HepG2 (cell line): ENCODE results near the gene ZNF280A. TPM values are rescaled to one million over a fixed set of nuclear protein-coding genes. Genes with fewer than 3 reads are reported as not detected.

Experiments
- ATAC-seq: fragments of 200-7000 bp; cut with Tn5 transposase; 3 replicates; pipeline ENCODE4 v1.9.1; 2020; ENCODE audit warnings: mild to moderate bottlenecking, moderate library complexity
- BruUV-seq: library from RNA; stranded (reverse); fragments of 400-500 nt; replicated peaks from 2 replicates; lab custom pipeline; 2021; lab: Mats Ljungman, UMichigan
- CTCF ChIA-PET: fragments of 300-600 bp; formaldehyde crosslinking; extraction: SDS; loops from one replicate; lab custom pipeline; 2021; ENCODE audit warnings: low total read pairs, inconsistent platforms, low intra/inter-chr PET ratio; lab: Yijun Ruan, JAX
- POLR2A ChIA-PET: fragments of 350-600 bp; sonication (Branson Sonifier 250); formaldehyde crosslinking; loops from one replicate; lab custom pipeline; 2020; ENCODE audit warnings: antibody characterized with exemption, inconsistent platforms; lab: Yijun Ruan, JAX
- DNase-seq: peaks from one replicate; pipeline ENCODE4 v3.0.0-alpha.2; 2015; ENCODE audit warnings: low spot score
- FAIRE-seq: peaks from 3 replicates; lab custom pipeline; 2011; peaks lifted over from hg19 to GRCh38; lab: Jason Lieb, UNC
- H2AFZ ChIP-seq: one replicate; pipeline ENCODE4 v1.6.1; 2011; ENCODE audit warnings: low read length, inconsistent platforms
- H3K27ac ChIP-seq: fragments of 300-600 bp; 3 replicates; pipeline ENCODE4 v1.8.0; 2011; ENCODE audit warnings: mixed run types, mild to moderate bottlenecking, mixed read lengths, low read length, inconsistent platforms; ENCODE audit not compliant: insufficient read depth; ENCODE audit errors: extremely low read length
- H3K27me3 ChIP-seq, 2 experiments: fragments of 200-600 bp in 1 of 2; 2 replicates in 1 of 2; 3 replicates in 1 of 2; pipeline versions ENCODE4 v1.6.0 to v1.8.0; 2011; ENCODE audit warnings: low read length in 2 of 2, mild to moderate bottlenecking in 2 of 2, moderate library complexity in 2 of 2, inconsistent platforms in 1 of 2; ENCODE audit not compliant: insufficient read depth in 2 of 2, control insufficient read depth in 1 of 2
- H3K36me3 ChIP-seq, 2 experiments: fragments of 200-600 bp in 1 of 2; replicated peaks in 1 of 2; 2 replicates in 1 of 2; 3 replicates in 1 of 2; pipeline versions ENCODE4 v1.5.1 to v1.8.0; 2011; ENCODE audit warnings: low read length in 2 of 2, inconsistent platforms in 1 of 2; ENCODE audit not compliant: insufficient read depth in 2 of 2, control insufficient read depth in 1 of 2
- H3K4me1 ChIP-seq: 2 replicates; pipeline ENCODE4 v1.5.1; 2012; ENCODE audit warnings: low read length, inconsistent platforms; ENCODE audit not compliant: insufficient read depth
- H3K4me2 ChIP-seq: 2 replicates; pipeline ENCODE4 v1.6.0; 2011; ENCODE audit warnings: low read depth, low read length, inconsistent platforms
- H3K4me3 ChIP-seq, 3 experiments: fragments of 200-600 bp in 1 of 3; sonication (generic), shearing (Covaris generic) in 1 of 3; replicated peaks in 1 of 3; 2 replicates each; pipeline ENCODE4 v1.5.1; 2011 to 2016; ENCODE audit warnings: low read length in 3 of 3, inconsistent platforms in 2 of 3, low read depth in 2 of 3, mild to moderate bottlenecking in 2 of 3, control low read depth in 1 of 3, mixed read lengths in 1 of 3; ENCODE audit not compliant: insufficient read depth in 1 of 3
- H3K79me2 ChIP-seq: one replicate; pipeline ENCODE4 v1.6.1; 2011; ENCODE audit warnings: low read length, inconsistent platforms; ENCODE audit not compliant: insufficient read depth
- H3K9ac ChIP-seq: 2 replicates; pipeline ENCODE4 v1.6.0; 2011; ENCODE audit warnings: mild to moderate bottlenecking, low read depth, low read length, inconsistent platforms; ENCODE audit not compliant: insufficient read depth
- H3K9me3 ChIP-seq: 2 replicates; pipeline ENCODE4 v1.5.1; 2012; ENCODE audit warnings: mild to moderate bottlenecking, low read length
- H4K20me1 ChIP-seq: 2 replicates; pipeline ENCODE4 v1.6.0; 2011; ENCODE audit warnings: inconsistent platforms, mild to moderate bottlenecking, low read length, moderate library complexity; ENCODE audit not compliant: insufficient read depth
- RFXANK ChIP-seq: IDR thresholded peaks from 2 replicates; pipeline ENCODE4 v1.6.1; 2016
- ZNF546 ChIP-seq: sonication (generic); formaldehyde crosslinking; conservative IDR thresholded peaks from 2 replicates; pipeline ENCODE4 v1.8.1; 2023; ENCODE audit warnings: mild to moderate bottlenecking, missing genetic modification reagents
- ZNF564 ChIP-seq: sonication (generic); formaldehyde crosslinking; IDR thresholded peaks from 2 replicates; pipeline ENCODE4 v1.8.1; 2023; ENCODE audit warnings: mild to moderate bottlenecking, missing genetic modification reagents
- ZNF782 ChIP-seq: sonication (generic); formaldehyde crosslinking; IDR thresholded peaks from 2 replicates; pipeline ENCODE4 v1.4.0; 2020; ENCODE audit warnings: missing genetic modification reagents, mild to moderate bottlenecking, borderline replicate concordance
- WGBS: methylation state at CpG from one replicate; pipeline ENCODE4 v1.1.6; 2017; ENCODE audit warnings: low lambda C conversion rate; 5-methylcytosine and 5-hydroxymethylcytosine counted together
- in situ Hi-C: cut with HindIII; loops from 2 replicates; pipeline ENCODE4 v1.10.0; 2017; ENCODE audit warnings: low pct_unique_long_range_greater_than_20kb; ENCODE audit not compliant: extremely low pct_ligation_motif_present
- intact Hi-C: fragments of 100-400 bp; cut with micrococcal nuclease; formaldehyde crosslinking; loops from one replicate; pipeline ENCODE4 v1.10.0; 2022; ENCODE audit not compliant: unreplicated experiment
- polyA plus RNA-seq, 8 experiments: library from polyadenylated mRNA; depleted of rRNA in 3 of 8; stranded (reverse) in 7 of 8; unstranded in 1 of 8; fragments of >200 nt; fragmentation: Illumina TruSeq in 4 of 8; extraction: Trizol in 4 of 8; gene quantifications; 2 replicates each; pipeline versions ENCODE4 v1.2.1 to v1.2.3, GENCODE V29; 2011 to 2016; ENCODE audit warnings: low read depth in 4 of 8, missing spikeins in 1 of 8, mixed read lengths in 1 of 8; ENCODE audit not compliant: insufficient read depth in 1 of 8
- total RNA-seq, 5 experiments: library from RNA; depleted of rRNA; stranded (reverse); fragments of >200 nt; fragmentation: Illumina TruSeq; extraction: Trizol; gene quantifications; 2 replicates each; pipeline ENCODE4 v1.2.3, GENCODE V29; 2016; ENCODE audit warnings: low read depth in 1 of 5
- TF ChIP-seq, protein P1 (sequence below): sonication (generic); formaldehyde crosslinking; IDR thresholded peaks from 2 replicates; pipeline ENCODE4 v1.4.0; 2020; ENCODE audit warnings: missing genetic modification reagents, mild to moderate bottlenecking, borderline replicate concordance
- TF ChIP-seq, protein P2 (sequence below): sonication (generic); formaldehyde crosslinking; IDR thresholded peaks from 2 replicates; pipeline ENCODE4 v1.8.0; 2022; ENCODE audit warnings: missing genetic modification reagents, low read depth, mild to moderate bottlenecking, borderline replicate concordance

ZNF280A gene
- total and polyA plus RNA-seq, 2 of the 13 experiments (the other 11 are each of a cell fraction or from before 2014, with no cell fraction given), result 1.4 to 2.9 TPM

DNA sequence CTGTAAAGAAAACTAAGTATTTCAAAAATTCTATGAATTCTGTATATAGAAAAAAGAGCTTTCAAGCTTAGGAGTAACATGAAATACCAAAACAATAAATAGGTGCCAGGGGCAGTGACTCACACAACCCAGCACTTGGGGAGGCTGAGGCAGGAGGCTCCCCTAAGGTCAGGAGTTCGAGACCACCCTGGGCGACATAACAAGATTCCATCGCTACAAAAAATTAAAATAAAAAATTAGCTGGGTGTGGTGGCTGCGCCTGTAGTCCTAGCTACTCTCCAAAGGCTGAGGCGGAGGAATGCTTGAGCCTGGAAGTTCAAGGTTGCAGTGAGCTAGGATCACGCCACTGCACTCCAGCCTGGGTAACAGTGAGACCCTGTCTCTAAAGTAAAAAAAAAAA, 33.0 kb downstream of the ZNF280A start (continued):
- TF ChIP-seq, protein P1, sequence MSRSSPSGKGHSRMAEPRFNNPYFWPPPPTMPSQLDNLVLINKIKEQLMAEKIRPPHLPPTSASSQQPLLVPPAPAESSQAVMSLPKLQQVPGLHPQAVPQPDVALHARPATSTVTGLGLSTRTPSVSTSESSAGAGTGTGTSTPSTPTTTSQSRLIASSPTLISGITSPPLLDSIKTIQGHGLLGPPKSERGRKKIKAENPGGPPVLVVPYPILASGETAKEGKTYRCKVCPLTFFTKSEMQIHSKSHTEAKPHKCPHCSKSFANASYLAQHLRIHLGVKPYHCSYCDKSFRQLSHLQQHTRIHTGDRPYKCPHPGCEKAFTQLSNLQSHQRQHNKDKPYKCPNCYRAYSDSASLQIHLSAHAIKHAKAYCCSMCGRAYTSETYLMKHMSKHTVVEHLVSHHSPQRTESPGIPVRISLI (CRISPR knock-in tag), result no peak

DNA sequence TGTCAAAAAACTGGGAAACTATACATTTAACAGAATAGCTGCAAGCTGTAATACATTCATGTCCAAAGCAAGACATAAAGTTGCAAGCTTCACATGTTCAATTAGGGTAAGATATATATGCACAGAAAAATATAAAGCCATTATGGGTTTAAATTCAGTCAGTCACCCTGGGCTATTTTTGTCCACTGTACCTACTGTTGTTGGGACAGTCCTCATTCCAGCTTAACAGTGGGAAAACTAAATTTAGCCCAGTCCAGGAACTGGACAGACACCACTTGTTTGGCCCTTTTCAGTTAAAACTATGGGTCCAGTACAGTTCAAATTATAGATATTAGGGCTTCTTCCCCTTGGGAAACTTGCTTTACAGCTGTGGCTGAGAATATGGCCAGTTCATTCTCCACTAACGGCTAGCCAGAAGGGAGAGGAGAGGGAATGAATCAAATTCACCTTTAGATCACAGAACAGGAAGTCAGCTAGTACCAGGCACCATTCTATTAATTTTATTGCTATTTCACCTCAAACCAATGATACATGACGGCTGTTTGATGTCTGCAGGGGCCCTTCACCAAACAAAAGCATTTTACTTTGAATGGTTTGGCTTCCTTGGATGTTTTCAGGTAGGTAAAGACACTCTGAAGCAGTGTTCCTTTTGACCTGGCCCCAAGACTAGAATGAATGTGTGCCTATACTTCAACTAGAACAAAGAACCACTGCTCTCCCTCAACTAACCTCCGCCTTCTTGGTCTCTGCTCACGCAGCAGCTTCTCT, 33.8 kb downstream of the ZNF280A start:
- ChIA-PET CTCF (no interaction called here), POLR2A (no interaction called here)
- H3K4me1 ChIP-seq, result peaks cover 5% of the 10 kb centered on the region
- FAIRE-seq, result no peak
- H3K4me2 ChIP-seq, result no peak overlapping the region
- no peak for DNase-seq
- no TSS peak for BruUV-seq
- H3K9ac ChIP-seq, result no peak overlapping the region
- H3K4me3 ChIP-seq, result no peak overlapping the region
- intact Hi-C loops, result no loop called here
- no peaks in the 10 kb centered on the region for H4K20me1 ChIP-seq
- no peaks in the 10 kb centered on the region for H3K9me3 ChIP-seq
- H3K27ac ChIP-seq, result no peak overlapping the region
- no peaks in the 10 kb centered on the region for H3K79me2 ChIP-seq
- H3K36me3 ChIP-seq, result peaks cover 5 to 47% of the 10 kb centered on the region in 2 experiments; a peak in 4 of 5 replicates
- no peak overlapping the region for H2AFZ ChIP-seq
- no peak for ATAC-seq
- TF ChIP-seq ZNF564 (CRISPR knock-in tag), result no peak
- no peak for TF ChIP-seq ZNF782
- no peak for TF ChIP-seq ZNF546
- TF ChIP-seq, protein P2, sequence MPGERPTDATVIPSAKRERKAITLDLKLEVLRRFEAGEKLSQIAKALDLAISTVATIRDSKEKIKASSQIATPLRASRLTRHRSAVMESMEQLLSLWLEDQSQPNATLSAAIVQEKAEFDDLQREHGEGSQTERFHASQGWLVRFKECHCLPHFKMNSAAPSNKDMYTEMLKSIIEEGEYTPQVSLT, result no peak
- TF ChIP-seq RFXANK (CRISPR knock-in tag), result no peak
- TF ChIP-seq, all 625 proteins: peak for 0
- in situ Hi-C loops, result no loop called here
- H3K27me3 ChIP-seq, result no peaks in the 10 kb centered on the region
- WGBS, result 98% methylated on average over 4 of the region's 4 CpGs
